Measurements from ENCODE around the gene OR51I2.

OR51I2 gene

DNA sequence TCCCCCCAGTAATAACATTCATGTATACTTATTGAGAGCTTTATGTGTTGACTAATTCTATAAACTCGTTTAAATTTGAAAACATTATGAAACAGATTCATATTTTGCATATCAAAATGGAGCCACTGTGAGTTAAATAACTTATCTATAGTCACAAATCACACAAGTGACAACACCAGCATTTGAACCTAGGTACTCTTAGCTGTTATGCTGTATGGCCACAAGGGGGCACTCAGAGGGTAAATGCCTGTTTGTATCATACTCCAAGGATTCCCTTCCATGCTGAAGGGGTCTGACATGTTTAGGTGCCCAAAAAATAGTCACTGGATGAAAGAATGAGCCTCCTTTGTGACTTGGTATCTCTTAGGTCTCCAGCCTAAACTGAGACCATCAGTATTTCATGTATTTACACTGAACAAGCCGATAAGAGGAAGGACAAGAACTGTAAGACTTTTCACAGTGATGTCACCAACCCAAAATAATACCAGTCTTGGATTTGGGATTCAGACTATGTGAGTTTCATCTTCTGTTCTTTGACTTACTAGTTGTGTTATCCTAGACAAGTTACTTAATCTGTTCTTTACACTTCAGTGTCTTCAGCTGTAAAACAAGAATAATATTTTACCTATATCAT lies 27.2 kb downstream of the OR51I2 start:
- TF ChIP-seq, protein P1, sequence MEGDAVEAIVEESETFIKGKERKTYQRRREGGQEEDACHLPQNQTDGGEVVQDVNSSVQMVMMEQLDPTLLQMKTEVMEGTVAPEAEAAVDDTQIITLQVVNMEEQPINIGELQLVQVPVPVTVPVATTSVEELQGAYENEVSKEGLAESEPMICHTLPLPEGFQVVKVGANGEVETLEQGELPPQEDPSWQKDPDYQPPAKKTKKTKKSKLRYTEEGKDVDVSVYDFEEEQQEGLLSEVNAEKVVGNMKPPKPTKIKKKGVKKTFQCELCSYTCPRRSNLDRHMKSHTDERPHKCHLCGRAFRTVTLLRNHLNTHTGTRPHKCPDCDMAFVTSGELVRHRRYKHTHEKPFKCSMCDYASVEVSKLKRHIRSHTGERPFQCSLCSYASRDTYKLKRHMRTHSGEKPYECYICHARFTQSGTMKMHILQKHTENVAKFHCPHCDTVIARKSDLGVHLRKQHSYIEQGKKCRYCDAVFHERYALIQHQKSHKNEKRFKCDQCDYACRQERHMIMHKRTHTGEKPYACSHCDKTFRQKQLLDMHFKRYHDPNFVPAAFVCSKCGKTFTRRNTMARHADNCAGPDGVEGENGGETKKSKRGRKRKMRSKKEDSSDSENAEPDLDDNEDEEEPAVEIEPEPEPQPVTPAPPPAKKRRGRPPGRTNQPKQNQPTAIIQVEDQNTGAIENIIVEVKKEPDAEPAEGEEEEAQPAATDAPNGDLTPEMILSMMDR (IDR thresholded peaks at IDR 0.05), result peak; percentile 59
- Histone ChIP-seq H3K27ac (no peak overlapping the region), H3K4me1 (ENCODE audit: control insufficient read depth in 1 of 2, insufficient read depth in 1 of 2, low read depth in 1 of 2, low read length in 1 of 2) (no peaks in the 10 kb centered on the region), H3K36me3 (no peaks in the 10 kb centered on the region), H3K9me3 (no peaks in the 10 kb centered on the region), H3K4me3 (ENCODE audit: low read depth in 1 of 2, low read length in 1 of 2) (no peak overlapping the region), H3K27me3 (peaks cover 22% of the 10 kb centered on the region)

DNA sequence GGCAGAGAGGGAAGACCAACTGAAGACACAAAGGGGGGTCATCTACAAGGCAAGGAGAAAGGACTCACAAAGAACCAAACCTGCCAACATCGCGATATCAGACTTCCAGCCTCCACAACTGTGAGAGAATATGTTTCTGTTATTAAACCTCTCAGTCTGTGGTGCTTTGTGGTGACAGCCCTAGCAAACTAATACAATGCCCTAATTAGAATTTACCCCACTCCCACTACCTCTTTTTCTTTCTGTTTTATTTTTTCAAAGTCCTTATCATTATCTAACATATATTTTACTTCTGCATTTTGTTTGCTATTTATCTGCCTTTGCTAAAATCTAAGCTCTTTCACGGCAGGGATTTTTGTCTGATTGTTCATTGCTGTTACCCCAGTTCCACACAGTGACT lies 36.9 kb downstream of the OR51I2 start:
- H3K27ac ChIP-seq, result no peak overlapping the region
- TF ChIP-seq, protein P1 (IDR thresholded peaks at IDR 0.05), result no peak
- no peaks in the 10 kb centered on the region for H3K4me1 ChIP-seq (ENCODE audit: control insufficient read depth in 1 of 2, insufficient read depth in 1 of 2, low read depth in 1 of 2, low read length in 1 of 2)
- H3K27me3 ChIP-seq, result peaks cover 7% of the 10 kb centered on the region
- H3K36me3 ChIP-seq, result no peaks in the 10 kb centered on the region
- H3K9me3 ChIP-seq, result no peaks in the 10 kb centered on the region
- H3K4me3 ChIP-seq (ENCODE audit: low read depth in 1 of 2, low read length in 1 of 2), result no peak overlapping the region

DNA sequence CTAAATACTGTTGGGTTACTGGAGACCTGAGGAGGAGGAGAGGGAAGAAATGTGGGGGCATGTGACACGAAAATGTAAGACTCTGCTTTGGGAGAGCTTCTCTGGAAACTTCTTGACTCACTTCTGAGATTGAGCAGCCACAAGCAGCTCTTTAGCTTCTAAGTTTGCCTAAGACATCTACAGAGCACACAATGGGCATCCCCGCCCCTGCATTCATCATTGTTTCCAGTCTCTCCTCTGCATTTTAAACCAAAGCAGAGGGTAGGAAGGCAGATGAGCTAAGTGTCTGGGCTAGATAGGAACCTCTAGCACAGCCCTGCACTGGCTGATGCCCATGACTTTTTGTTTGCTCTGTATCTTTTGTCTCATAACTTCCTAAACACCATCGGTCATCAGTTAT lies 37.3 kb downstream of the OR51I2 start:
- Histone ChIP-seq H3K27me3 (peaks cover 7% of the 10 kb centered on the region), H3K27ac (no peak overlapping the region), H3K4me3 (ENCODE audit: low read depth in 1 of 2, low read length in 1 of 2) (no peak overlapping the region), H3K9me3 (no peaks in the 10 kb centered on the region), H3K4me1 (ENCODE audit: control insufficient read depth in 1 of 2, insufficient read depth in 1 of 2, low read depth in 1 of 2, low read length in 1 of 2) (no peaks in the 10 kb centered on the region), H3K36me3 (no peaks in the 10 kb centered on the region)
- TF ChIP-seq, protein P1 (IDR thresholded peaks at IDR 0.05), result no peak

DNA sequence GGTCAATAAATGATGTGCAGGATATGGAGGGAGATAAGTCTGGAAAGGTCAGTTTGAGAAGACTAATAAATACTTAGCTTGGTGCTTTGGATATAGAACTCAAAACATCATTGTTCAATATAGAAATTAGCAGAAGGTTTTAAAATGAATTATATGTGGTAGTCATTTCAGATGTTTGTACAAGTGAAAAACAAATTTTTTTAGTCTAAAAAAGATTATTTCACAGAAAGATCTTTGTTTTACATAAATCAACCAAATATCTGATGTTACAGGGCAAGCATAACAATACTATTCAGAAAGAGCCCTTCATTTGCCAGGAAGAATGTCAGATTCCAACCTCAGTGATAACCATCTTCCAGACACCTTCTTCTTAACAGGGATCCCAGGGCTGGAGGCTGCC lies 39.3 kb downstream of the OR51I2 start, which contains the start of gene OR52D1:
OR52D1 (plus strand) TSS at position 301 of the 400 bp plus-strand sequence; CDS start at position 323, 22 bp downstream.
- Histone ChIP-seq H3K36me3 (no peaks in the 10 kb centered on the region), H3K27me3 (peaks cover 7% of the 10 kb centered on the region), H3K27ac (no peak within 1 kb of the TSS), H3K9me3 (no peaks in the 10 kb centered on the region), H3K4me1 (ENCODE audit: control insufficient read depth in 1 of 2, insufficient read depth in 1 of 2, low read depth in 1 of 2, low read length in 1 of 2) (no peaks in the 10 kb centered on the region), H3K4me3 (ENCODE audit: low read depth in 1 of 2, low read length in 1 of 2) (no peak within 1 kb of the TSS)
- TF ChIP-seq, protein P1 (IDR thresholded peaks at IDR 0.05), result no peak

DNA sequence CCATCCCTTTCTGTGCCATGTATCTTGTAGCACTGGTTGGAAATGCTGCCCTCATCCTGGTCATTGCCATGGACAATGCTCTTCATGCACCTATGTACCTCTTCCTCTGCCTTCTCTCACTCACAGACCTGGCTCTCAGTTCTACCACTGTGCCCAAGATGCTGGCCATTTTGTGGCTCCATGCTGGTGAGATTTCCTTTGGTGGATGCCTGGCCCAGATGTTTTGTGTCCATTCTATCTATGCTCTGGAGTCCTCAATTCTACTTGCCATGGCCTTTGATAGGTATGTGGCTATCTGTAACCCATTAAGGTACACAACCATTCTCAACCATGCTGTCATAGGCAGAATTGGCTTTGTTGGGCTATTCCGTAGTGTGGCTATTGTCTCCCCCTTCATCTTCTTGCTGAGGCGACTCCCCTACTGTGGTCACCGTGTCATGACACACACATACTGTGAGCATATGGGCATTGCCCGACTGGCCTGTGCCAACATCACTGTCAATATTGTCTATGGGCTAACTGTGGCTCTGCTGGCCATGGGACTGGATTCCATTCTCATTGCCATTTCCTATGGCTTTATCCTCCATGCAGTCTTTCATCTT lies 39.8 kb downstream of the OR51I2 start:
- Histone ChIP-seq H3K27me3 (peaks cover 7% of the 10 kb centered on the region), H3K27ac (no peak overlapping the region), H3K4me1 (ENCODE audit: control insufficient read depth in 1 of 2, insufficient read depth in 1 of 2, low read depth in 1 of 2, low read length in 1 of 2) (no peaks in the 10 kb centered on the region), H3K36me3 (no peaks in the 10 kb centered on the region), H3K9me3 (no peaks in the 10 kb centered on the region), H3K4me3 (ENCODE audit: low read depth in 1 of 2, low read length in 1 of 2) (no peak overlapping the region)
- TF ChIP-seq, protein P1 (IDR thresholded peaks at IDR 0.05), result no peak

All from neutrophil (primary cell).